PC-3 (cell line): ENCODE results near the gene LRCH1. TPM values are rescaled to one million over a fixed set of nuclear protein-coding genes. Genes with fewer than 3 reads are reported as not detected.
A peak's percentile ranks its signal among the peaks of the same experiment; 100 is the strongest.

Source experiments
- ATAC-seq: fragments of 200-7000 bp; cut with Tn5 transposase; 2 replicates; pipeline ENCODE4 v1.9.1; 2020; ENCODE audit warnings: mild to moderate bottlenecking, moderate library complexity
- BruUV-seq: library from RNA; stranded (reverse); fragments of 400-500 nt; replicated peaks from 2 replicates; lab custom pipeline; 2021; lab: Mats Ljungman, UMichigan
- CTCF ChIA-PET: fragments of 300-600 bp; sonication (Branson Sonifier 250); formaldehyde crosslinking; loops from one replicate; lab custom pipeline; 2022; ENCODE audit warnings: antibody characterized with exemption; lab: Charles Lee
- POLR2A ChIA-PET: fragments of 300-600 bp; sonication (Branson Sonifier 250); formaldehyde crosslinking; loops from one replicate; lab custom pipeline; 2022; ENCODE audit warnings: antibody characterized with exemption; ENCODE audit not compliant: unreplicated experiment; lab: Charles Lee
- DNase-seq: peaks from one replicate; pipeline ENCODE4 v3.0.0-alpha.2; 2015
- H2AFZ ChIP-seq: fragments of 300-600 bp; sonication (generic); 2 replicates; pipeline ENCODE4 v1.6.0; 2016; ENCODE audit warnings: antibody characterized with exemption, low read length
- H3F3A ChIP-seq: fragments of 300-600 bp; sonication (generic); one replicate; pipeline ENCODE4 v1.6.0; 2017; ENCODE audit warnings: antibody characterized with exemption, low read length, control low read depth, mild to moderate bottlenecking; ENCODE audit not compliant: unreplicated experiment
- H3K27ac ChIP-seq: fragments of 300-600 bp; sonication (generic); 2 replicates; pipeline ENCODE4 v1.5.1; 2016; ENCODE audit warnings: mild to moderate bottlenecking, low read length
- H3K27me3 ChIP-seq: fragments of 300-600 bp; sonication (generic); 2 replicates; pipeline ENCODE4 v1.6.1; 2016; ENCODE audit warnings: low read length, mixed read lengths
- H3K36me3 ChIP-seq: fragments of 300-600 bp; sonication (generic); 2 replicates; pipeline ENCODE4 v1.6.1; 2016; ENCODE audit warnings: low read depth, mixed run types, low read length, mixed read lengths
- H3K4me1 ChIP-seq: fragments of 300-600 bp; sonication (generic); 2 replicates; pipeline ENCODE4 v1.5.1; 2016; ENCODE audit warnings: low read length; ENCODE audit not compliant: insufficient read depth
- H3K4me2 ChIP-seq: fragments of 300-600 bp; sonication (generic); 2 replicates; pipeline ENCODE4 v1.6.0; 2016; ENCODE audit warnings: low read length
- H3K4me3 ChIP-seq: fragments of 300-600 bp; sonication (generic); 2 replicates; pipeline ENCODE4 v1.5.1; 2016; ENCODE audit warnings: mild to moderate bottlenecking, low read length, mixed read lengths
- H3K79me2 ChIP-seq: fragments of 300-600 bp; sonication (generic); 2 replicates; pipeline ENCODE4 v1.6.1; 2017; ENCODE audit warnings: low read length, mixed read lengths
- H3K9ac ChIP-seq: fragments of 300-600 bp; sonication (generic); 2 replicates; pipeline ENCODE4 v1.6.0; 2016; ENCODE audit warnings: mild to moderate bottlenecking, low read length
- H3K9me2 ChIP-seq: fragments of 300-600 bp; sonication (generic); replicated peaks from 2 replicates; pipeline ENCODE4 v1.6.1; 2016; ENCODE audit warnings: mixed run types, low read length, mixed read lengths
- H3K9me3 ChIP-seq: fragments of 300-600 bp; sonication (generic); 2 replicates; pipeline ENCODE4 v1.6.1; 2016; ENCODE audit warnings: low read length, mixed read lengths
- H4K20me1 ChIP-seq: fragments of 300-600 bp; sonication (generic); 2 replicates; pipeline ENCODE4 v1.6.1; 2016; ENCODE audit warnings: low read length, mixed read lengths
- CTCF ChIP-seq: fragments of 300-600 bp; sonication (generic); conservative IDR thresholded peaks from 2 replicates; pipeline ENCODE4 v1.5.1; 2017; ENCODE audit warnings: antibody characterized with exemption, low read depth, mild to moderate bottlenecking, low read length
- EZH2 ChIP-seq: fragments of 300-600 bp; sonication (generic); IDR thresholded peaks from one replicate; pipeline ENCODE4 v1.6.1; 2017; ENCODE audit warnings: antibody characterized with exemption, mild to moderate bottlenecking, low read length; ENCODE audit not compliant: unreplicated experiment
- EZH2phosphoT487 ChIP-seq: fragments of 300-600 bp; sonication (generic); IDR thresholded peaks from 2 replicates; pipeline ENCODE4 v1.6.1; 2018; ENCODE audit warnings: mild to moderate bottlenecking, antibody characterized with exemption, low read length, borderline replicate concordance
- intact Hi-C: fragments of 100-400 bp; cut with micrococcal nuclease; formaldehyde crosslinking; loops from 2 replicates; pipeline ENCODE4 v1.9.0; 2023
- total RNA-seq: library from RNA; depleted of rRNA; stranded (reverse); fragments of >200 nt; gene quantifications from 2 replicates; pipeline ENCODE4 v1.2.3, GENCODE V29; 2014

The LRCH1 gene
- total RNA-seq, 1 experiment from 2014 or later, result 4.3 TPM

DNA sequence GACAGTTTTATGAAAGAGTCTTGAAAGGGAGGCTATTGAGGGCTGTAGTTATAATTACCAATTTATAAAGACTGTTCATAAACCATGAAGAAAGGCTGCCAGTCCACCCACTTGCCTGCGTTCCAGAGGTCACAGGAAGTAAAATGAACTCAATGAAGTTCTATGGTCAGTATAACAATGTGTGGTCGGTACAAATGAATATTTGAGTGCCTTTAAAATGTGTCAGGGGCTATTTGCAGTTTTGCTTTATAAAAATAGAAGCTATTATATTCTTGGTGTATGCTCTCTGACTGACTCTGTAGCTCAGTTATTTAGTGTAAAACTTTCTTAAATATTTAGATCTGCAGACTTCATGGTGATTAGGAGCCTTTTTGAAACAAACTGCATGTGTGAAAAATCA, 197.0 kb downstream of the LRCH1 start:
- POLR2A ChIA-PET, result interaction anchor here (0.6 kb wide), 1 partner anchor 54 kb away, joined by 6 read pairs; no protein-coding TSS in a partner anchor
- H3K27me3 ChIP-seq, result no peaks in the 10 kb centered on the region

GRCh38 chr13:46751811-46752635, 199.1 kb downstream of the LRCH1 start:
- DNase-seq (no peak), ATAC-seq (no peak; the same call in 1 of the 2 replicates)
- H3F3A ChIP-seq, result no peaks in the 10 kb centered on the region
- H3K27me3 ChIP-seq, result no peaks in the 10 kb centered on the region
- H3K4me1 ChIP-seq, result peaks cover 4% of the 10 kb centered on the region; the same call in 1 of the 2 replicates
- no peaks in the 10 kb centered on the region for H4K20me1 ChIP-seq
- no peaks in the 10 kb centered on the region for H3K9me3 ChIP-seq
- no peak overlapping the region for H3K9ac ChIP-seq
- ChIA-PET POLR2A (no interaction called here), CTCF (no interaction called here)
- H3K36me3 ChIP-seq, result no peaks in the 10 kb centered on the region
- TF ChIP-seq EZH2phosphoT487 (no peak), CTCF (no peak), EZH2 (no peak)
- no peaks in the 10 kb centered on the region for H3K9me2 ChIP-seq
- no TSS peak for BruUV-seq
- no peak overlapping the region for H3K4me2 ChIP-seq
- intact Hi-C loops, result no loop called here
- no peak overlapping the region for H3K27ac ChIP-seq
- H2AFZ ChIP-seq, result no peak overlapping the region
- no peaks in the 10 kb centered on the region for H3K79me2 ChIP-seq
- no peak overlapping the region for H3K4me3 ChIP-seq

More for the DNA sequence above, 197.0 kb downstream of the LRCH1 start:
- Histone ChIP-seq H3K4me3 (no peak overlapping the region), H3K9me3 (no peaks in the 10 kb centered on the region), H3K9ac (no peak overlapping the region), H3K79me2 (no peaks in the 10 kb centered on the region), H3K4me1 (no peaks in the 10 kb centered on the region), H3F3A (no peaks in the 10 kb centered on the region), H4K20me1 (no peaks in the 10 kb centered on the region), H3K9me2 (no peaks in the 10 kb centered on the region), H3K36me3 (no peaks in the 10 kb centered on the region), H2AFZ (no peak overlapping the region), H3K27ac (no peak overlapping the region), H3K4me2 (no peak overlapping the region)
- DNase-seq, result no peak
- ATAC-seq, result no peak
- CTCF ChIA-PET, result no interaction called here
- no peak for TF ChIP-seq EZH2
- TF ChIP-seq EZH2phosphoT487, result no peak
- no peak for TF ChIP-seq CTCF
- BruUV-seq, result no TSS peak
- intact Hi-C loops, result no loop called here

DNA sequence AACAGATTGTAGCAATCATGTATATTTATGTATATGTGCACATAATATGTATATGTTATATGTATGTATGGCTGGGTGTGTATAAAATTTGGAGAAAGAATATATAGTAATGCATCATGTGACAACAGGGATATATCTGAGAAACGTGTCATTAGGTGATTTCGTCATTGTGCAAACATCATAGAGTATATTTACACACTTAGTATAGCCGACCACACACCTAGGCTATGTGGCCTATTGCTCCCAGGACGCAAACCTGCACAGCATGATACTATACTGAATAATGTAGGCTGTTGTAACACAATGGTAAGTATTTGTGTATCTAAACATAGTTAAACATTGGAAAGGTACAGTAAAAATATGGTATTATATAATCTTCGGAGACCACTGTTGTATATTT, 200.2 kb downstream of the LRCH1 start:
- ATAC-seq, result peak; percentile 38
- DNase-seq, result peak; percentile 15
- H3K9ac ChIP-seq, result no peak overlapping the region
- no peak overlapping the region for H2AFZ ChIP-seq
- intact Hi-C loops, result no loop called here
- no peak overlapping the region for H3K27ac ChIP-seq
- no peaks in the 10 kb centered on the region for H3K79me2 ChIP-seq
- BruUV-seq, result no TSS peak
- H3K36me3 ChIP-seq, result no peaks in the 10 kb centered on the region
- ChIA-PET CTCF (no interaction called here), POLR2A (no interaction called here)
- no peaks in the 10 kb centered on the region for H3K9me3 ChIP-seq
- H3F3A ChIP-seq, result no peaks in the 10 kb centered on the region
- no peak overlapping the region for H3K4me3 ChIP-seq
- H4K20me1 ChIP-seq, result no peaks in the 10 kb centered on the region
- H3K4me2 ChIP-seq, result no peak overlapping the region
- no peak for TF ChIP-seq EZH2
- no peaks in the 10 kb centered on the region for H3K27me3 ChIP-seq
- peaks cover 10% of the 10 kb centered on the region; the same call in 1 of the 2 replicates for H3K4me1 ChIP-seq
- no peaks in the 10 kb centered on the region for H3K9me2 ChIP-seq
